Fibroblast of lung (primary cell): ENCODE results near the gene EXOC3.

Experiments
- EZH2 ChIP-seq: IDR thresholded peaks from 2 replicates; pipeline ENCODE4 v1.5.1; 2012; ENCODE audit warnings: low read length, control low read depth, mild to moderate bottlenecking; ENCODE audit errors: missing control alignments
- TF ChIP-seq, protein P1 (sequence below), 2 donors: IDR thresholded peaks in 1 of 2; conservative IDR thresholded peaks in 1 of 2; 1 replicate in 1 of 2; 2 replicates in 1 of 2; pipeline ENCODE4 v1.5.1; 2011 to 2012; ENCODE audit warnings: low read length in 2 of 2, control low read depth in 1 of 2, inconsistent platforms in 1 of 2, low read depth in 1 of 2, mild to moderate bottlenecking in 1 of 2

DNA sequence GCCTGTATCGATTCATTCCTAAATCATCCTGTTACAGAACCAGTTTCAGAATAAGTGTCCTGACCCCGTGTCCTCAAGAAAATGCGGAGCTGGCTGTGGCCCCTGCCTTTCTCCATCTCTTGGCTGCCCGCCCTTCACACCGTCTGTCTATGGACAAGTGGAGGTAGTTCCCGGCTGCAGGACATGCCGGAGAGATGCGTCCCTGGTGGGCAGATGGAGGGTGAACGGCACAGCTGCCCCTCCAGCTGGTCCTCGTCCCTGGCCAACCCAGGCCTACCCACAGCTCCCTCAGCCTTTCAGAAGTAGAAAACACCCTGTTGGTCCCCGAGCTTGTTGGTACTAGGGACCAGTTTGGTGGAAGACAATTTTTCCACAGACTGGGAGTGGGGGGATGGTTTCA is 14.8 kb upstream of the EXOC3 start:
- TF ChIP-seq, protein P1, sequence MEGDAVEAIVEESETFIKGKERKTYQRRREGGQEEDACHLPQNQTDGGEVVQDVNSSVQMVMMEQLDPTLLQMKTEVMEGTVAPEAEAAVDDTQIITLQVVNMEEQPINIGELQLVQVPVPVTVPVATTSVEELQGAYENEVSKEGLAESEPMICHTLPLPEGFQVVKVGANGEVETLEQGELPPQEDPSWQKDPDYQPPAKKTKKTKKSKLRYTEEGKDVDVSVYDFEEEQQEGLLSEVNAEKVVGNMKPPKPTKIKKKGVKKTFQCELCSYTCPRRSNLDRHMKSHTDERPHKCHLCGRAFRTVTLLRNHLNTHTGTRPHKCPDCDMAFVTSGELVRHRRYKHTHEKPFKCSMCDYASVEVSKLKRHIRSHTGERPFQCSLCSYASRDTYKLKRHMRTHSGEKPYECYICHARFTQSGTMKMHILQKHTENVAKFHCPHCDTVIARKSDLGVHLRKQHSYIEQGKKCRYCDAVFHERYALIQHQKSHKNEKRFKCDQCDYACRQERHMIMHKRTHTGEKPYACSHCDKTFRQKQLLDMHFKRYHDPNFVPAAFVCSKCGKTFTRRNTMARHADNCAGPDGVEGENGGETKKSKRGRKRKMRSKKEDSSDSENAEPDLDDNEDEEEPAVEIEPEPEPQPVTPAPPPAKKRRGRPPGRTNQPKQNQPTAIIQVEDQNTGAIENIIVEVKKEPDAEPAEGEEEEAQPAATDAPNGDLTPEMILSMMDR (conservative IDR thresholded peaks at IDR 0.05 in 1 of 2, IDR thresholded peaks at IDR 0.05 in 1 of 2; ENCODE audit: low read depth in 1 of 2, low read length in 2 of 2): no peak
- no peak for TF ChIP-seq EZH2
